D721Med (cell line): Measurements from ENCODE around the gene DGKI.

ENCODE experiments used
- DNase-seq: peaks from one replicate; pipeline ENCODE4 v3.0.0; 2011; ENCODE audit warnings: low spot score; ENCODE audit not compliant: insufficient read length
- FAIRE-seq: peaks from 2 replicates; lab custom pipeline; 2011; peaks lifted over from hg19 to GRCh38; lab: Jason Lieb, UNC
- TF ChIP-seq, protein P1 (sequence below): IDR thresholded peaks from 2 replicates; pipeline ENCODE4 v1.5.1; 2012; ENCODE audit warnings: mild to moderate bottlenecking, control low read depth; ENCODE audit not compliant: insufficient read depth; ENCODE audit errors: missing control alignments

DGKI gene

DNA sequence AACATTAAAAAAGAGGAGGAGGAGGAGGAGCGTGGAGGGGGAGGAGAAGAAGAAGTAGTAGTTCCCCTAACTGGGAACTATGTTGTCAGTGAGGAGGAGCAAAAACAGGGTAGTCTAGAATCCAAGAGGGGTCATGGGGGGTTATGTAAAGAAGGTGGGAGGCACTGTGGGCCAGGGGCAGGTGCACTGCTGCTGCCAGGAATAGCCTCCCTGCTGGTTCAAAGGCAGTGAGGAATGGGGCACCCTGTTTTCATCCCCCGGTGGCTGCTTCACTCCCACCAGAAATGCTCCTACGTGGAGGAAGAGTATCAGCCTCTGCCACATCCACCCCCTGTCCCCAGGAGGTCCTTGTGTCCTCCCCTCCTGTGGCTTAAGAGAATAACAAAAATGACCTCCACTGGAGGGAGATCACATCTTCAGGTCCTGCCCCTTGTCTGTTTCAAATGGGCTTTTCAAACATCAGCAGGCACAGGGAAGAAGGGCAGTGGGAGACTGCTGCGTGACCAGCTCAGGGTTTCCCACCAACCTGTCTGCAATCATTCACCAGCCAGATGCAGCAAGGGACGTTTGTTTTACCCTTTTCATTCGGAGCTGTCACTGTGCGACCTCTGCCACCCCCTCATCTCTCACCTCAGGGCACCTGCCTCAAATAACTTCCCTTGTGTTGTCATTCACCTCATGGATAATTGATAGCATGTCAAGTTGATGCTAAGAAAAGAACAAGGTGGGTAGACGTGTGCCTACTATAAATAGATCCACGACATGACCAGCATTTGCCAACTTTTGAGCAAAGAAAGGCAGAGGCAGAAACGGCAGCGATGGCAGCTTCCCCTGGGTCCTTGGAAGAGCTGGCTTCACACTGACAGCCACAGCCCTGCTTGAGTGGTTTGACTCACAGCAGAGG is 92.6 kb downstream of the DGKI start:
- FAIRE-seq (no peak), DNase-seq (no peak)
- TF ChIP-seq, protein P1, sequence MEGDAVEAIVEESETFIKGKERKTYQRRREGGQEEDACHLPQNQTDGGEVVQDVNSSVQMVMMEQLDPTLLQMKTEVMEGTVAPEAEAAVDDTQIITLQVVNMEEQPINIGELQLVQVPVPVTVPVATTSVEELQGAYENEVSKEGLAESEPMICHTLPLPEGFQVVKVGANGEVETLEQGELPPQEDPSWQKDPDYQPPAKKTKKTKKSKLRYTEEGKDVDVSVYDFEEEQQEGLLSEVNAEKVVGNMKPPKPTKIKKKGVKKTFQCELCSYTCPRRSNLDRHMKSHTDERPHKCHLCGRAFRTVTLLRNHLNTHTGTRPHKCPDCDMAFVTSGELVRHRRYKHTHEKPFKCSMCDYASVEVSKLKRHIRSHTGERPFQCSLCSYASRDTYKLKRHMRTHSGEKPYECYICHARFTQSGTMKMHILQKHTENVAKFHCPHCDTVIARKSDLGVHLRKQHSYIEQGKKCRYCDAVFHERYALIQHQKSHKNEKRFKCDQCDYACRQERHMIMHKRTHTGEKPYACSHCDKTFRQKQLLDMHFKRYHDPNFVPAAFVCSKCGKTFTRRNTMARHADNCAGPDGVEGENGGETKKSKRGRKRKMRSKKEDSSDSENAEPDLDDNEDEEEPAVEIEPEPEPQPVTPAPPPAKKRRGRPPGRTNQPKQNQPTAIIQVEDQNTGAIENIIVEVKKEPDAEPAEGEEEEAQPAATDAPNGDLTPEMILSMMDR = no peak

- DNase-seq = no peak
- TF ChIP-seq, protein P1 = no peak
- FAIRE-seq = no peak
Observed at GRCh38 chr7:137753575-137753947, 93.2 kb downstream of the DGKI start.

GRCh38 chr7:137753067-137753466 is 93.7 kb downstream of the DGKI start:
- TF ChIP-seq, protein P1 = no peak
- DNase-seq = no peak
- FAIRE-seq = no peak

DNA sequence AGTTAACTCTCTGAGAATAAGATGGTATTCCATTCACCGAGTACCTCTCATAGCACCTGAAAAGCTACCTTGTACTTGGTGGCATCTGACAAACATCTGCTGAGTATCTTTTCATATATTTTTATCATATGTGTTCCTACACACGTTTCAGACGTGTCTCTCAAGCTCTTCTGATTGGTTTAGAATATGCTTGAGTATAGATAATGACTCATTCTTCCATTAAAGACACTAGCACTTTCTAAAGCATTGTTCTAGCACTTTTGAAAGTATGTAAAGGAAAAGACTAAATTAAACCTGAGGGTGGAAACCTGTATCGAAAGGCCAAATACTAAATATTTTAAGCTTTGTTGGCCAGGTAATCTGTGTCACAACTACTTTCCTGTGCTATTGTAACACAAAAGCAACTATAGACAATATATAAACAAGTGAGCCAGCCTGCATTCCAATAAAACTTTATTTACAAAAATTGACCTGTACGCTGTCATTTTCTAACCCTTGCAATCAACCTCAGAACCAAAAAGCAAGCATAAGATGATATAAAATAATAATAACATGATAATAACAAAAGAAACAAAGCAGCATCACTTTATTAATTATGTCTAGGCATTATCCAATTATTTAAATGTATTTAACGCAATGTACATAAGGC is 95.3 kb downstream of the DGKI start:
- FAIRE-seq (no peak), DNase-seq (no peak)
- TF ChIP-seq, protein P1 = no peak

- no peak for DNase-seq
Observed at GRCh38 chr7:137747359-137748031, 99.3 kb downstream of the DGKI start.

GRCh38 chr7:137743021-137743420 is 103.8 kb downstream of the DGKI start:
- TF ChIP-seq, protein P1 = no peak
- DNase-seq (no peak), FAIRE-seq (no peak)

More at GRCh38 chr7:137747359-137748031, 99.3 kb downstream of the DGKI start:
- FAIRE-seq = no peak
- TF ChIP-seq, protein P1 = no peak

DNA sequence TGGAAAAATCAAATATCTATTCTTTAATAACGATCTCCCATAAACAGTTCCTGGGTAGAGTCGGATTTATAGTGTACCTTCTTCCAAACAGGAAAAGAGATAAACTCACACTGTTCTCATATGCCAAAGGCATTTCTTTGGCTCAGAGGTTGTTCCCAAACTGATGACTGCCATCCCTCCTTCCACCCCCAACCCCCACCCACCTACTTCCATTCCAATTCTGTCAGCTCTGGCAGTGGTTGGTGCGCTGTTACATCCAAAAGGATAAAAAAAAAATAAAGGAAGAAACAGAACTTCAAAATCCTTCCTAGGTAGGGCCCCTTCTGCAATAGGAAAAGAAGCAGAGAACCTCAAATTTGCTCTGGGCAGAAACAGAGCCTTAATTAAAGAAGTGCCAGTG is 104.7 kb downstream of the DGKI start:
- TF ChIP-seq, protein P1 = no peak
- FAIRE-seq = no peak
- DNase-seq = no peak
